ENCODE results near the gene ANKRD55.

Gene ANKRD55

DNA sequence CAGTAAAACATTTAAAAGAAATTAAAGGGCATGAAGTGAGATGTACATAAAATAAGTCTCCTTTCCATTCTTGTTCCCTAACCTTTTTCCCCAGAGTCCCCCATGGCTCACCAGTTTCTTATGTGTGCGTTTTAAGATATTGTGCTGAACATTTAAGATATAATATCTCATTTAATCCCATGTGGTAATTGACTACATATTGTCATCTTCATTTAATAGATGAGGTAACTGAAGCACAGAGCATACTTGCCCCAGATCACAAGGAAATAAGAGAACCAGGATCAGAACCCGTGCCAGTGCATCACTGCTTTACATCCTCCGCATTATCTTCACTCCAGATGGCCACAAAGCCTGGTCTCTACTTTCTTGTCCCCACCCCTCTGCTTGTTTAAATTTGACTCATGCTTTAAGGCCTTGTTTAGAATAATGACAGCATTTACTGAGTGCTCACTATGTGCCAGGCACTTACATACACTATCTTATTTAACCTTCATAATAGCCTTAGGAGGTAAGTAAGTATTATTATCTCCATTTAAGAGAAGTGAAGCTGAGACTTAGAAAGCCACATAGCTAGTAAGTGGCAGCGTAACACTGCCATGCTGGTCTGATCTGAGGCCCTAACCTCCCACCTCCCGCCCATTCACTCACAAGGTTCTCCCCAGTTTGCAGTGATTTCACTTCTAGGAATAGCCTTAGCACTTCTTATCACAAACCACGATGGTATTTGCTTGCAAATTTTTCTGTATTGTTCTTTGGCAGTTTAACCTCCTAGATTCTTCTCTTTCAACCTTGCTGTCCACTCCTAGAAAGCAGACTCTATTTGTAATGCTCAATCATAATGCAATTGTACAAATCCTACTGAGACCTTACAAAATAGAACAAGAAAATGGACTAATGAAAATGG lies 160.0 kb downstream of the ANKRD55 start:
- no peak for DNase-seq

DNA sequence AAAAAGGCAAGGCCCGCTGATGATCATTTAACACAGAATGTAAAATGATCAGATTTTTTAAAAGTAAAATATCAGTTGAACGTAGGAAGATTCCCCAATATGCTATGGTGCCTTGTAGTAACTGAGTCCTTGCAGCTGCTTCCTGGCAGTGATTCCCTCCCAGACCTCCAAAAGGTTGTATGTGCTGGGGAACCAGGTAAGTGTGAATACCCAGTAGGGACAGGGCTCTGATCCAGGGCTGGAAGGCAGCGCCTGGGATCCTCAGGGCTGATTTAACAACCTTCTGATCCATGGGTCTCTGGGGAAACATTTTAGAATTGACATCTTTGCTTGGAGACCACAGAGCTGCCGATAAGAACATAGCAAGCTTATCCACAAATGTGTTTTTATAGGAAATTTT lies 161.7 kb downstream of the ANKRD55 start:
- no peak for DNase-seq

DNA sequence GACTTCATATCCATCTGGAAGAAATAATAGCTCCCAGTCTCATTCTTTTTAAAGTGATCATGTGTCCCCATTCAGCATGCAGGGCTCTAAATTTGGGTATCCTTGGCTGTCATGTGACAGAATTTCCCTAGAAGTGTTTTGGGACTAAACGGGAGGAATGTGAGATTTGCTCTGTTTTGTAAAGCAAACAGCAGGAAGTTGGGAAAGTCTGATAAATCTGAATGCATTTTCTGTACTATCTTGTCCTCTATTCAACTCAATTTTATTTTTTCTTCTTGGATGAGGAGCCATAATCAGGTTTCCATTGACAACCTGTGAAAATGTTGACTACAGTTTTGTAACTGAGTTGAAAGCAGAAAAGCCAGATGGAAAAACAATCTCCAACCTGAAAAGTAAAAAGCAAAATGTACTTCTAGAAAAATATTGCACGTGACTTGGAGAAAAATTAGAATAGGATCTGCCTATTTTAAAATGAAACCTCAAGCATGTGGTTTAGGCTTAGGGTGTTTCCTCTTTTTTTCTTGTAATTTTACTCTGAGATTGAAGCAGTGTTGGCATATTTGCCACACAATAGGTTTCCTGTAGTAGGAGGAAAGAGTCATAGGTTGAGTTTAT lies 162.2 kb downstream of the ANKRD55 start:
- no peak for DNase-seq

DNA sequence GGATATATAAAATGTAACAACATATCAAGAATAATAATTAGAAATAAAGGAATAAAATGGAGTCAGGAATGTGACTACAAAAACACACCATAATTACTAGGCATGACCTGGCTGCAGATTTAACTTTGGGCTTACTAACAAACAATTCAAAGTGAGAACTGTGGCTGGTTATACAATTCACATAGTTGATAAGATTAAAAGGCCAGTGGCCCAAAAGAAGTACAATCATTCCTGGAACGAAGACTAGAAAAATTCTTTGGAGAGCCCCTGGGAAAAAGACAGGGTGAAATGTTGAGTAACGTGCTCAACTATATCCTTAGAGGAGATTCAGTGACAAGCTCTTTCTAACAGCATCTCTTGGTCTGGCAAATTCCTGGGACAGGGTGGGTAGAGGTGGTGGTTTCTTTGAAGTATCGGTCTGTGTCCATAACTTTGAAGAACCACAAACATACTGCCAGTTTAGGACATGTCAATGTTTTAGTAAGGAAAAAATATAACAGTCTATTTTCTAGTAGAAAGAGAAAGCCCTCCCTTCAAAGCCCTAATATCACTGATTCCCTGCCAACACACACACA lies 163.4 kb downstream of the ANKRD55 start:
- DNase-seq = no peak

DNA sequence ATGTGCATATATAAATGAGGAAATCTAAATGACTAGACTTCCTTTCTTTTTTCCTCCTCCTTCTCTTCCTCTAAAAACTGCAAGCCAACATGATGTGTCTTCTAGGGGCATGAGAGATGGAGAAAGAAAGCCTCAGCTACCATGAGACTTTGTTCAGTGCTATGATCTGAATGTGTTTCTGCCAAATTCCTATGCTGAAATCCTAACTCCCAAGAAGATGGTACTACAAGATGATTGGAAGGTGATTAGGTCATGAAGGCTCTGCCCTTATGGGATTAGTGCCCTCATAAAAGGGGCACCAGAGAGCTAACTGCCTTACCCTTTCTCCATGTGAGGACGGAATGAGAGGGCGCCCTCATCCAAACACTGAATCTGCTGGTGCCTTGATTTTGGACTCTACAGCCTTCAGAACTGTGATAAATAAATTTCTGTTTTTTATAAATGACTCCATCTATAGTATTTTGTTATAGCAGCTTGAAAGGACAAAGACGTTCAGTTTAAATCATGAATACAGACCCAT lies 166.1 kb downstream of the ANKRD55 start:
- no peak for DNase-seq

DNA sequence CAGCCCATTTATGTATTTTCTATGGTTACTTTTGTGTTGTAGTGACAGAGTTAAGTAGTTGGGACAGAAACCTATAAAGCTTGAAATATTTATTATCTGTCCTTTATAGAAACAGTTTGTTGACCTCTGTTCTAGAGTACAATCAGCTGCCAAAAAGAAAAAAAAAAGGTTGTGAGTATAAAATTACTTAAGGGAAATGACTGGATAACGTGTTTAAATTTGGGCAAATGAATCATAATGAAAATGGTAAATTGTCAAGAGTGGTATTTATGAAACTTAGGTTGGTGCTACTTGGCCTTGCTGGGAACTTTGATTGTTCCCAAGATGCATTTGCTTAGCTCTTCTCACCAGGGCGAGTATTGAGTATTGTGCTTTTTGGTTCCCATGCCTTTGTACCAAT lies 168.1 kb downstream of the ANKRD55 start:
- no peak for DNase-seq

DNA sequence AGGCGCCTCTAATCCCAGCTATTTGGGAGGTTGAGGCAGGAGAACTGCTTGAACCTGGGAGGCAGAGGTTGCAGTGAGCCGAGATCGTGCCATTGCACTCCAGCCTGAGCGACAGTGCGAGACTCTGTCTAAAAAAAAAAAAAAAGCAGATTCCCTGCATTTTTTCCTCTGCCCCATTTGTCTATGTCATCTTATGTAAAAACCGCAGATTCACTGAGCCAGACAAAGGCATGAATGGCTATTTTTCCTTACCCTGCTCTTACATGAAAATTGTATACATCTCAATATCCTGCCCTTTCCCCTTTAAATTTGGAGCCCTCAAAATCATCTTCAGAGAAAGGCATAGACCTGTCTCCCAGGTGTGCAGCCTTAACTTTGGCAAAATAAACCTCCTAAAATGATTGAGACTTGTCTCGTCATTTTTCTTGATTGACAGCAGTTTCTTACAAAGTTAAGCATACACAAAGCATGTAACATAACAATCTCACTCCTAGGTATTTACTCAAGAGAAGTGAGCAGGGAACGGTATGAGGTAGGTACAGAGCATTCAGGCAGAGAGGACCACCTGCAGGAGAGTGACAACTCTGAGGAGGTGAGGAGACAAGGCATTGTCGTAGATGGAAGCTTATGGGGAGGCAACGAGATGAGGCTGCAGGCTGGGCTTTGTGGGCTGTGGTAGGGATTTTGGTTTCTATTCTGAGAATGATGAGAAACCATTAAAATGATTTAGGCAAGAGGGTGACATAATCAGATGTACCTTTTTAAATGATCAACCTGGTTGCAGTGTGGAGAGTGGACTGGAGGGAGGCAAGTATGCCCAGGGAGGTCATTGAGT lies 172.6 kb downstream of the ANKRD55 start:
- DNase-seq = peak; percentile 17

DNA sequence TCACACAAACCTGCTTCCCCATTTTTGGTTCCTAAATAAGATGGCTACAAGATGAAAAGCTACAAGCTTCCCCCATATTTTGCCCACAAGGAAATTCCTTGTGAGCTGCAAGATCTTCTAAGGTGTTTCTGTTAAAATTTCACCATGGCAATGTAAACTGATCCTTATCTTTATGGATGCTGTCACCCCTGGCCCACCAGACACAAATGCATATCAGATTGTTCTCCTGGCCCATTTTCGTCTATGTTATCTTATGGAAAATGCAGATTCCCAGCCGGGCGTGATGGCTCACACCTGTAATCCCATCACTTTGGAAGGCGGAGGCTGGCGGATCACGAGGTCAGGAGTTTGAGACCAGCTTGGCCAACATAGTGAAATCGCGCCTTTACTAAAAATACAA lies 173.3 kb downstream of the ANKRD55 start:
- no peak for DNase-seq

DNA sequence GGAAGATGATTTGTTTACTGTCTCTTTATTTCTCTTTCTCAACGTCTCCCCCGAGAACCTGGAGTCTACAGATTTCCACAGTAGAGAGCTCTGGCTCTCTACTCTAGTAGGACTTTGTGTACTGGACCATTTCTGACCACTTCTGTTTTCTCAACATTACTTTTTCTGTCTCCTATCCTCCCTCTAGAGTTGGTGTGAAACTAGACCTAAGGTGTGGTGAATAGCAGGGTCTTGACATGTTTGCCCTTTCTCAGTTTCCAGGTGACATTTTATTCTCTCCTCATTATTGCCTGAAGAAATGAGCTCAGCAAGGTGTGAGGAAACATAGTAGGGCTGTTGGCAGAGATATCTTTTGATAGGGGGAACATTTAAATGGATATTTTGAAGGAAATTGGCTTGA lies 176.3 kb downstream of the ANKRD55 start:
- no peak for DNase-seq

DNA sequence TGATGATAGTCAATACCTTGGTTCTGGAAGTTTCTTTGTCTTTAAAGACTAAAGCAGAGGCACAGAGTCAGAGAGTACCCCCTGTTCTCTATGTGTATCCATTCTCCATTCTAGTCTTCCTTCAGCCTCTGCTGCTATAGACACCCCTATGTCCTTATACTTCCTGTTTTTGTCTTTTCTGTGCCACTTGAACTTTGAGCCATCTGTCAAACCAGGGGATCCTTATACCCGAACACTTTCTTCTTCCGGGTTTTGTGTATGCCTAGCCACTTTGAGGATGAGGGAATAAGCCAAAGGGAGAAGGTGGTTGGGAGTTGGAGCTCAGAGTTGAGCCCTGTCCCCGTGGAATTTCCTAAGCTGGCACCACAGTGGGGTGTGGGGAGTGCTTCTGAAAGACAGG lies 177.3 kb downstream of the ANKRD55 start:
- DNase-seq = no peak

DNA sequence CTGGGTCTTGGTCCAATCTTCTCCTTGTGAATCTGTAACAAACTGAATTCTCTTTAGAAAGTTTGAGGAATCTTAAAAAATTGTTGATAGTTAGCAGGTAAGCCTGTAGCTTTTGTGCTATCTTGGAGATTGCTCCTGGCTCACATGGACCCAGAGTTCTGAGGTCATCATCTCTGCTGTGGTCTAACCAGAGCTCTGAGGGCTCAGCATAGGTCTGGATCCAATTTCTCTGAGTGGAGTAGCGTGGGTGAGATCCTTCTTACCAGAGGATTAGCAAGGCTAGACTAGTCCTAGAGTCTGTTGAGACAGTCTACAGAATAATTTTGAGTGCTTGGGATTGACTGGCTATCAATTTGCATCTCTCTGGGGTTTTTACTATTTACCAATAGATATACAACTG lies 177.8 kb downstream of the ANKRD55 start:
- DNase-seq = no peak

DNA sequence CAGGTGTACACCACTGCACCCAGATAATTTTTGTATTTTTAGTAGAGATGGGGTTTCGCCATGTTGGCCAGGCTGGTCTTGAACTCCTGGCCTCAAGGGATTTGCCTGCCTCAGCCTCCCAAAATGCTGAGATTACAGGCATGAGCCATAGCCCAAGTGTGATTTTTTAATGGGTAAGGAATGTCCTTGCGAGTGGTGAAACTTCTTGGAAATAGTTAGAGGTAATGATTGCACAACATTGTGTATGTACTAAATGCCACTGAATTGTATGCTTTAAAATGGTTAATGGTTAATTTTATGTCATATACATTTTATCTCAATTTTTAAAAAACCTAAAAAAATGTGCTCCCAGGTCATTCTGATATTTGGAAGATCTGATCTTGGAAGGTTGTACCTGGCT lies 178.5 kb downstream of the ANKRD55 start:
- no peak for DNase-seq

DNA sequence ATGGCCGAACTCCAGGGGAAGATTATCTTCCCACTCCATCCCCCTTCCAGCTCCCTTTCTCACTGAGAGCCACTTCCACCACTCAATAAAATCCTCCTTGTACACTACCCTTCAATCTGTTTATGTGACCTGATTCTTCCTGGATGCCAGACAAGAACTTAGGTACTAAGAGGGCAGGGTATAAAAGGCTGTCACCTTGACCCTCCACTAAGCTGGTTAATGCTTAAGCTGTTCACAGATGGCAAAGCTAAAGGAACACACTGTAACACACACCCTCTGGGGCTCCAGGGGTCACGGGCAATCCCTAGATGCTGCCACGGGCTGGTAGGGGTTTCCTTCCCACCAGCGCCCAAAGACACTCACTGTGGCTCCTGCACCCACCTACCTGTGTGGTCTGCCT lies 179.8 kb downstream of the ANKRD55 start:
- DNase-seq = no peak

DNA sequence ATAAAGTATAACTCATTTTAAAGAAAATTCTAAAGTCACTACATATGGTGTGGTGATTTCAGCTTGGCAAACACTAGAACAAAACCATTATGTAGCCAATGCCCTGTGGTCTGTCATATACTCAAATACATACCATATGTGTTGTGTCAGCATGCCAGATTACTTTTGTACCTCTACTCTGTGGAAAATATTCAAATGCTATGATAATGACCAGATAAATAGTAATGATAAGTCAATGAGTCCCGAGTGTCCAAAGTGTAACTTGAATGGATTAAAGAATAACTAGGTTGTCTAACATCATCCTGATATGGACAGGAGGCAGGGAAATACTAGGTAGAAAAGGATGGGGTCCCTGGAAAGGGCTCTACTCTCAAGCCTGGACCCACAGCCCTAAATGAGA lies 180.4 kb downstream of the ANKRD55 start:
- DNase-seq = no peak

DNA sequence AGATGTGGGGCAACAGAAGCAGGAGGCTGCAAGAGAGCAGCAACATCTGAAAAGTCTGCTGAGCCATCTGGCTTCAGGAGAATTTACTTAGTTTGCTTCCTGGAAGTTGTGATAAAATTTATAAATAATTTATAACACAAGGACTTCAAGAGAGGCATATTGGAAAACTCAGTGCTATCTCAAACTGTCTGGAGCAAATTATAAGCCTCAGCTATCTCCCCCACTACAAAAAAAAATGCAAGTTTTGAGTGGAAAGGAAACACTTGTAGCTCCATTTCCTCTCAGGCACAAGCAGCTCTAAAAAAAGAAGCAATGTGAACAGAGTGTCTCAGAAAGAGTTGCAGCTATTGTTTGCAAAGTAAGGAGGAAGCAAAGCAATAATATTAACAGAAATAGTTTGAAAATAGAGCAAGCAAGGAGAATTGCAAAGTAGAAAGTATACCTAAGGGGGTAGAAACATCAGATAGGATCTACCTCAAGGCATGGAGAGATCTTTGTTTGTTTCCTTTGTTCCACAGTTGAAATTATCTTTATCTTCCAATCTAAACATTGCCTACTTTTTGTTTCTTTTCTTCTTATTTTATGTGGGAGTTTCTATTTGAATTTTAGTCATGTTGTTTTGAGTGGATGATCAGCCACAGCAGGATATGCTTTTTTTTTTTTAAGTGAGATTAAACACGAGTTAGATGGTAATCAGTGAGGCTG lies 182.4 kb downstream of the ANKRD55 start:
- no peak for DNase-seq
